Measurements from ENCODE around the gene ZNF581. TPM values are rescaled to one million over a fixed set of nuclear protein-coding genes. Genes with fewer than 3 reads are reported as not detected.

The ZNF581 gene
- polyA plus RNA-seq, 3 donors, result 25.1 to 31.6 (median 29.4) TPM

DNA sequence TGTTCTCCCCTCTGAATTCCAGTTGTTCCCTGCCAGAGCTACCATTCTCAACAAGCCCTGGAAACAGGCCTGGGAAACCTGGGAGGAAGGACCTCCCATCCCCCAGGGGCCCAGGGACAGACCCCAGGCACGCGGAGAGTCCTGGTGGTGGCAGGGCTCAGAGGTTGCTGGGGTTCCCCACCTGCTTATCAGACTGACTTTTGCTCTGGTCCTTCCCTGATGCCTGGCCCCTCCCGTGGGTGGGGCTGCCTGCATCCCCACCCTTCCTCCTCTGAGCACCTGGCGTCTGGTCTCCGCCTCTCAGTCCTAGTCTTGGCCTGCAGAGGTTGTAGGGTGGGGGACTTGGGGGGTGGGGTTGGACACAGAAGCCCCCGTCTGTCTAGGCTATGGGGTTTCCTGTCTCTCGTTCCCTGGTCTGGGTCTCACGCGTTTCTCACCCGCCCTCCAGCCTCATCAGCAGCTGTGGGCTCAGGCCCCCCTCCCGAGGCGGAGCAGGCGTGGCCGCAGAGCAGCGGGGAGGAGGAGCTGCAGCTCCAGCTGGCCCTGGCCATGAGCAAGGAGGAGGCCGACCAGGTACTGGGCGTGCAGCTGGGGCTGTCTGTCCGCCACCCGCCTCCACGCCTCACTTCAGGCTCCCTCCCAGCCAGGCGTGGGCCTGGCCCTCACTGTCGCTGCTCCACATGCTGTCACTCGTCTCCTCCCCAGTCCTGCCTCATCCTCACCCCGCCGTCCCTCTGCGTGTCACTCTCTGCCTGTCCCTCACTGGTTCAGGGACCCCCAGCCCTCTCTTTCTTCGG, 45.2 kb downstream of the ZNF581 start:
- H3K9me3 ChIP-seq (replicated peaks in 1 of 2; ENCODE audit: control insufficient read depth in 1 of 2, insufficient read depth in 1 of 2, low read length in 2 of 2), result no peaks in the 10 kb centered on the region
- no peaks in the 10 kb centered on the region for H3K27me3 ChIP-seq (ENCODE audit: control insufficient read depth in 2 of 2, insufficient read depth in 2 of 2, low read length in 2 of 2)
- no peak overlapping the region for H3K9ac ChIP-seq (ENCODE audit: insufficient read depth, low read length, poor library complexity, severe bottlenecking)
- H4K20me1 ChIP-seq (ENCODE audit: insufficient read depth, low read length), result peaks cover 97% of the 10 kb centered on the region
- H3K27me3 Mint-ChIP-seq (ENCODE audit: low read depth in 3 of 3), result no peaks in the 10 kb centered on the region
- TF ChIP-seq, protein P1, sequence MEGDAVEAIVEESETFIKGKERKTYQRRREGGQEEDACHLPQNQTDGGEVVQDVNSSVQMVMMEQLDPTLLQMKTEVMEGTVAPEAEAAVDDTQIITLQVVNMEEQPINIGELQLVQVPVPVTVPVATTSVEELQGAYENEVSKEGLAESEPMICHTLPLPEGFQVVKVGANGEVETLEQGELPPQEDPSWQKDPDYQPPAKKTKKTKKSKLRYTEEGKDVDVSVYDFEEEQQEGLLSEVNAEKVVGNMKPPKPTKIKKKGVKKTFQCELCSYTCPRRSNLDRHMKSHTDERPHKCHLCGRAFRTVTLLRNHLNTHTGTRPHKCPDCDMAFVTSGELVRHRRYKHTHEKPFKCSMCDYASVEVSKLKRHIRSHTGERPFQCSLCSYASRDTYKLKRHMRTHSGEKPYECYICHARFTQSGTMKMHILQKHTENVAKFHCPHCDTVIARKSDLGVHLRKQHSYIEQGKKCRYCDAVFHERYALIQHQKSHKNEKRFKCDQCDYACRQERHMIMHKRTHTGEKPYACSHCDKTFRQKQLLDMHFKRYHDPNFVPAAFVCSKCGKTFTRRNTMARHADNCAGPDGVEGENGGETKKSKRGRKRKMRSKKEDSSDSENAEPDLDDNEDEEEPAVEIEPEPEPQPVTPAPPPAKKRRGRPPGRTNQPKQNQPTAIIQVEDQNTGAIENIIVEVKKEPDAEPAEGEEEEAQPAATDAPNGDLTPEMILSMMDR (IDR thresholded peaks at IDR 0.05), result no peak
- no peak overlapping the region for H3K4me3 ChIP-seq (replicated peaks in 1 of 3; ENCODE audit: low read depth in 2 of 3, low read length in 3 of 3)
- intact Hi-C loops (cut with micrococcal nuclease), result no loop called here
- peaks cover 2% of the 10 kb centered on the region for H3K4me1 Mint-ChIP-seq
- no peaks in the 10 kb centered on the region for H3K9me3 Mint-ChIP-seq
- no peak overlapping the region for H3K4me2 ChIP-seq (replicated peaks; ENCODE audit: extremely low read depth, low read length, poor library complexity, severe bottlenecking)
- no peak overlapping the region for H3K27ac ChIP-seq (ENCODE audit: low read depth in 1 of 2, low read length in 2 of 2)
- WGBS (ENCODE audit: insufficient coverage), result 90% methylated on average over 22 of the region's 27 CpGs
- H3K36me3 Mint-ChIP-seq, result peaks cover 68 to 95% of the 10 kb centered on the region in 2 donors
- peaks cover 93 to 99% of the 10 kb centered on the region in 2 donors for H3K36me3 ChIP-seq (replicated peaks in 1 of 2; ENCODE audit: control insufficient read depth in 1 of 2, insufficient read depth in 2 of 2, low read length in 2 of 2)
- H3K4me1 ChIP-seq (ENCODE audit: control insufficient read depth in 1 of 2, insufficient read depth in 2 of 2, low read length in 2 of 2), result no peaks in the 10 kb centered on the region
- peaks cover 48% of the 10 kb centered on the region for H3K79me2 ChIP-seq (ENCODE audit: insufficient read depth, low read length)
- no peak overlapping the region for H2AFZ ChIP-seq (ENCODE audit: insufficient read depth, low read depth, low read length, poor library complexity, severe bottlenecking)
- H3K27ac Mint-ChIP-seq, result peak overlapping the region in 3 of 7 donors; percentile 53 to 65 (median 61)
- no peak for DNase-seq
- no peak overlapping the region for H3K4me3 Mint-ChIP-seq

DNA sequence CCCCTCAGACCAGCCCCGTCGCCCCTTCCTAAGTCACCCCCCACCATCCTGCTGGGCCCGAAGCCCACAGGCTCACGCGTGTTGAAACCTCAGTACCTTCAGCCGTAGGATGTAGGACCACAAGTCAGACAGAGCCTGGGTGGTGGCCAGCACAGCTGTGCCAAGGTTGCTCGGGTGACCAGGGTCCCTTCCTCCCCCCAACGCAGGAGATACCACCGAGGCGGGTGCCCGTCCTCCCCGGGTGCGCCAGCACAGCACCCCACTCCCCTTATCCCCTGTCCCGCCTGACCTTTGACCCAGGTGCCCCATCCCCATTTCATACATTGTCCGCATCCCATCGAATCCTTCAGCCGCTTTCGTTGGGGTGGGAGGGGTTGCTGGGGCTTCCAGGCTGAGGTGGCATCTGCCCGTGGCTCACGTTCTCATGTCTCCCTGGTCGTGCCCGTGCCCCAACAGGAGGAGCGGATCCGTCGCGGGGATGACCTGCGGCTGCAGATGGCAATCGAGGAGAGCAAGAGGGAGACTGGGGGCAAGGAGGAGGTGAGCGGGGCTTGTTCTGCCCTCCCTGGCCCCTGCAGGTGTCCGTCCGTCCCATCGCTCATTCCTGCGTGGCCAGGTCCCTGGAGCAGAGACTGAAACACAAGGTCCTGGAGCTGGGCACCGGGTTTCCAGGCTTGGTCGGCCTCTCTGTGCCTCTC, 46.1 kb downstream of the ZNF581 start:
- no peaks in the 10 kb centered on the region for H3K9me3 Mint-ChIP-seq
- Histone ChIP-seq H2AFZ (ENCODE audit: insufficient read depth, low read depth, low read length, poor library complexity, severe bottlenecking) (no peak overlapping the region), H3K79me2 (ENCODE audit: insufficient read depth, low read length) (peaks cover 38% of the 10 kb centered on the region), H3K27me3 (ENCODE audit: control insufficient read depth in 2 of 2, insufficient read depth in 2 of 2, low read length in 2 of 2) (no peaks in the 10 kb centered on the region), H3K9me3 (replicated peaks in 1 of 2; ENCODE audit: control insufficient read depth in 1 of 2, insufficient read depth in 1 of 2, low read length in 2 of 2) (no peaks in the 10 kb centered on the region), H3K36me3 (replicated peaks in 1 of 2; ENCODE audit: control insufficient read depth in 1 of 2, insufficient read depth in 2 of 2, low read length in 2 of 2) (peaks cover 93 to 99% of the 10 kb centered on the region in 2 donors), H4K20me1 (ENCODE audit: insufficient read depth, low read length) (peaks cover 94% of the 10 kb centered on the region), H3K27ac (ENCODE audit: low read depth in 1 of 2, low read length in 2 of 2) (no peak overlapping the region), H3K4me3 (replicated peaks in 1 of 3; ENCODE audit: low read depth in 2 of 3, low read length in 3 of 3) (no peak overlapping the region), H3K4me1 (ENCODE audit: control insufficient read depth in 1 of 2, insufficient read depth in 2 of 2, low read length in 2 of 2) (no peaks in the 10 kb centered on the region), H3K4me2 (replicated peaks; ENCODE audit: extremely low read depth, low read length, poor library complexity, severe bottlenecking) (no peak overlapping the region), H3K9ac (ENCODE audit: insufficient read depth, low read length, poor library complexity, severe bottlenecking) (no peak overlapping the region)
- peaks cover 2% of the 10 kb centered on the region for H3K4me1 Mint-ChIP-seq
- no peak overlapping the region for H3K4me3 Mint-ChIP-seq
- H3K27ac Mint-ChIP-seq, result peak overlapping the region in 1 of 7 donors; percentile 40
- WGBS (ENCODE audit: insufficient coverage), result 98% methylated on average over 24 of the region's 35 CpGs
- no peaks in the 10 kb centered on the region for H3K27me3 Mint-ChIP-seq (ENCODE audit: low read depth in 3 of 3)
- intact Hi-C loops (cut with micrococcal nuclease), result no loop called here
- TF ChIP-seq, protein P1 (IDR thresholded peaks at IDR 0.05), result no peak
- peaks cover 69 to 95% of the 10 kb centered on the region in 2 donors for H3K36me3 Mint-ChIP-seq
- no peak for DNase-seq

Measured in CD14-positive monocyte (primary cell).